Tongue (tissue), 2 donors: ENCODE data around the gene COBL. TPM values are rescaled to one million over a fixed set of nuclear protein-coding genes. Genes with fewer than 3 reads are reported as not detected.

ENCODE experiments used
- DNase-seq: peaks from one replicate; pipeline ENCODE4 v3.0.0-alpha.2; 2015
- total RNA-seq: library from RNA; depleted of rRNA; stranded (reverse); fragments of >200 nt; gene quantifications from one replicate; pipeline ENCODE4 v1.2.3, GENCODE V29; 2014

The COBL gene
- total RNA-seq, 1 donor from 2014 or later, result 87.7 TPM

GRCh38 chr7:51253157-51253556 is 63.5 kb downstream of the COBL start:
- no peak for DNase-seq

GRCh38 chr7:51251290-51251689 is 65.3 kb downstream of the COBL start:
- DNase-seq, result no peak

- no peak for DNase-seq
Measured at GRCh38 chr7:51250512-51250911, 66.1 kb downstream of the COBL start.

- DNase-seq, result no peak
Measured at GRCh38 chr7:51249991-51250390, 66.6 kb downstream of the COBL start.

GRCh38 chr7:51249187-51249945 is 67.2 kb downstream of the COBL start:
- DNase-seq, result no peak

GRCh38 chr7:51246258-51247245 is 70.1 kb downstream of the COBL start:
- DNase-seq, result peak; percentile 84

- no peak for DNase-seq
Measured at GRCh38 chr7:51244885-51245284, 71.7 kb downstream of the COBL start.

- no peak for DNase-seq
Measured at GRCh38 chr7:51244053-51244452, 72.6 kb downstream of the COBL start.

- no peak for DNase-seq
Measured at GRCh38 chr7:51243631-51244030, 73.0 kb downstream of the COBL start.

GRCh38 chr7:51242881-51243518 is 73.6 kb downstream of the COBL start:
- no peak for DNase-seq

- DNase-seq, result no peak
Measured at GRCh38 chr7:51242007-51242691, 74.5 kb downstream of the COBL start.

- no peak for DNase-seq
Measured at GRCh38 chr7:51240868-51241267, 75.7 kb downstream of the COBL start.

GRCh38 chr7:51239691-51240090 is 76.9 kb downstream of the COBL start:
- no peak for DNase-seq

- no peak for DNase-seq
Measured at GRCh38 chr7:51238981-51239495, 77.6 kb downstream of the COBL start.

- DNase-seq, result no peak
Measured at GRCh38 chr7:51237446-51238133, 79.0 kb downstream of the COBL start.

- DNase-seq, result no peak
Measured at GRCh38 chr7:51236470-51237132, 80.0 kb downstream of the COBL start.

GRCh38 chr7:51235593-51236313 is 80.9 kb downstream of the COBL start:
- no peak for DNase-seq

- no peak for DNase-seq
Measured at GRCh38 chr7:51234609-51235308, 81.8 kb downstream of the COBL start.

- peak; percentile 67 for DNase-seq
Measured at GRCh38 chr7:51234139-51234538, 82.5 kb downstream of the COBL start.
